ENCODE measurements around the gene RAD51B.

RAD51B gene

DNA sequence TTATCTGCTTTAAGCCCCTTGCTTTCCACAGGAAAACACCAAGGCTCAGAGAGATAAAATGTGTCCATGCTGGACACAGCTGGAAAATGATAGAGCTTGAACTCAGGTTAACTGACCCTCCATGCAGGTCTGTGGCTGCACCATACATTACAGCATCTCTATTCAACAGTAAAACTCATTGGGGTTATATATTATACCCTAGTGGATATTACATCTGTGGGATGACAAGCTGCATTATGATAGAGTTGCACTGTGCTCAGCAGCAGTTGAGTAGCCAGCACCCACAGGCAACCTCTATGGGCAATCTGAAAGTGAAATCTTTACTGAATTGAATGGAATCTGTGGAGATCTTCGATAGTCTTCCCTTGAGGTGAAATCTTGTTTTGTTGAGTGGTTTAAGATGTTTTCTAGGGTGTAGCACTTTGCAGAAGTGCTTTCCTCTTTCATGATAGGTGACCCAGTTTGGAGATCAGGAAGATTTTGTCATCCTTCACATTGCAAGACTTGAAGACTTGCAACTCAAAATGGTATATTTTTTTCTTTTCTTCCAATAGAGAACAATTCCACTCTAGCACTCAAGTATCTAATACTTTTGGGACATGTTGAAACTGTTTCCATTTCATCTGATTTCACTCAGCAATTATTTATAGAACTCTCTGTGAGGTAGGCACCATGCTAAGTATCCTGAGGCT lies 389.2 kb downstream of the RAD51B start:
- TF ChIP-seq, protein P1, sequence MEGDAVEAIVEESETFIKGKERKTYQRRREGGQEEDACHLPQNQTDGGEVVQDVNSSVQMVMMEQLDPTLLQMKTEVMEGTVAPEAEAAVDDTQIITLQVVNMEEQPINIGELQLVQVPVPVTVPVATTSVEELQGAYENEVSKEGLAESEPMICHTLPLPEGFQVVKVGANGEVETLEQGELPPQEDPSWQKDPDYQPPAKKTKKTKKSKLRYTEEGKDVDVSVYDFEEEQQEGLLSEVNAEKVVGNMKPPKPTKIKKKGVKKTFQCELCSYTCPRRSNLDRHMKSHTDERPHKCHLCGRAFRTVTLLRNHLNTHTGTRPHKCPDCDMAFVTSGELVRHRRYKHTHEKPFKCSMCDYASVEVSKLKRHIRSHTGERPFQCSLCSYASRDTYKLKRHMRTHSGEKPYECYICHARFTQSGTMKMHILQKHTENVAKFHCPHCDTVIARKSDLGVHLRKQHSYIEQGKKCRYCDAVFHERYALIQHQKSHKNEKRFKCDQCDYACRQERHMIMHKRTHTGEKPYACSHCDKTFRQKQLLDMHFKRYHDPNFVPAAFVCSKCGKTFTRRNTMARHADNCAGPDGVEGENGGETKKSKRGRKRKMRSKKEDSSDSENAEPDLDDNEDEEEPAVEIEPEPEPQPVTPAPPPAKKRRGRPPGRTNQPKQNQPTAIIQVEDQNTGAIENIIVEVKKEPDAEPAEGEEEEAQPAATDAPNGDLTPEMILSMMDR (IDR thresholded peaks at IDR 0.05; ENCODE audit: poor library complexity, severe bottlenecking) = no peak
- ATAC-seq (ENCODE audit: low read depth) = no peak
- H3K27me3 ChIP-seq (ENCODE audit: insufficient read depth, poor library complexity, severe bottlenecking) = no peaks in the 10 kb centered on the region
- H3K4me3 ChIP-seq (ENCODE audit: severe bottlenecking) = no peak overlapping the region
- no peak for DNase-seq (ENCODE audit: low spot score)
- no peaks in the 10 kb centered on the region for H3K36me3 ChIP-seq (ENCODE audit: low read depth)
- no peaks in the 10 kb centered on the region for H3K9me3 ChIP-seq (ENCODE audit: severe bottlenecking)
- no peak overlapping the region for H3K27ac ChIP-seq (ENCODE audit: poor library complexity, severe bottlenecking)
- peaks cover 13% of the 10 kb centered on the region for H3K4me1 ChIP-seq (ENCODE audit: insufficient read depth, poor library complexity, severe bottlenecking)

DNA sequence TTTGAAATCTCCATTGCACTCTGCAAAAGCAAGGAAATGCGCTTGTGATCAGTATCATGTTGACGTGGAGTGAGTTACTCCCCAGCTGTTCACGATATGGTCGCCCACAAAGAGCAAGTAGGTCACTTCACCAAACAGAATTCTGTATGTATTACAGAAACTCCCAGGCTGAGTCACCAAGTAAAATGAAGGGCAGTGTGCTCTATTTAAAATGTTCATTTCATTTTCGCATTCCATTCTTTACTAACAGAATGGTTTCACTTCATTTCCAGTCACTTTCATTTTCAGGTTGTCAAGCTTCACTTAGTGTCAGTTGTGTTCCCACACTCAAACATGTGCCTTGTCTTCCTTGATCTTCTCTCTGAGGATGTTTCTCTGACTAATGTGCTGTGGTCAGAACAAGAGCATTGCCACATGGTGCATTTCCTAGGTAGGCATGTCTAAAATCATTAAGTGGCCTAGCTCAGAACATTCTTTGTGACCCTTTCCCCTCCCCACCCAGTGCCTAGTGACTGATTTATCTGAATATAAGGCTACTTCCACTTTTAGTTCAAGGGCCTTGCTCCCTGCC lies 391.2 kb downstream of the RAD51B start:
- Histone ChIP-seq H3K27me3 (ENCODE audit: insufficient read depth, poor library complexity, severe bottlenecking) (no peaks in the 10 kb centered on the region), H3K36me3 (ENCODE audit: low read depth) (no peaks in the 10 kb centered on the region), H3K27ac (ENCODE audit: poor library complexity, severe bottlenecking) (peak overlapping the region; percentile 15), H3K4me1 (ENCODE audit: insufficient read depth, poor library complexity, severe bottlenecking) (peaks cover 13% of the 10 kb centered on the region), H3K4me3 (ENCODE audit: severe bottlenecking) (no peak overlapping the region), H3K9me3 (ENCODE audit: severe bottlenecking) (no peaks in the 10 kb centered on the region)
- TF ChIP-seq, protein P1 (IDR thresholded peaks at IDR 0.05; ENCODE audit: poor library complexity, severe bottlenecking) = no peak
- DNase-seq (ENCODE audit: low spot score) (no peak), ATAC-seq (ENCODE audit: low read depth) (peak; percentile 87)

DNA sequence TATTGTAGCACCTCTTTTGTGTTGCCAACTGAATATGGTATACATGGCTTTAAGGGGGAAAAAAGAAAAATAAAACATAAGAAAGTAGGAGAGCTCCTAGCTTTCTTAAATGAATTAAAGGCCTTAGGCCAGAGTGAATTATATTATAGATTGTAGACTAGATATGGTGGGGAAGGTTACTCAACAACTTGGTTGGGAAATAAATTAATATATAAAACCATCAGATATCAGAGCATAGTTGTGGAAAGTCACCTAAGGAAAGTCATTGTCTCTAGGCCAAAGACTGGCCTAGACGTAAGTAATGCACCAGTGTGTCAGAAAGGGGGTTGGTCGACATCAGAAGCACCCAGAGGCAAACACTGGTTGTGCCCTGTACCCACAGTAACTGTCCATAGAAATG lies 391.8 kb downstream of the RAD51B start:
- H3K27ac ChIP-seq (ENCODE audit: poor library complexity, severe bottlenecking) = peak overlapping the region; percentile 15
- no peaks in the 10 kb centered on the region for H3K9me3 ChIP-seq (ENCODE audit: severe bottlenecking)

DNA sequence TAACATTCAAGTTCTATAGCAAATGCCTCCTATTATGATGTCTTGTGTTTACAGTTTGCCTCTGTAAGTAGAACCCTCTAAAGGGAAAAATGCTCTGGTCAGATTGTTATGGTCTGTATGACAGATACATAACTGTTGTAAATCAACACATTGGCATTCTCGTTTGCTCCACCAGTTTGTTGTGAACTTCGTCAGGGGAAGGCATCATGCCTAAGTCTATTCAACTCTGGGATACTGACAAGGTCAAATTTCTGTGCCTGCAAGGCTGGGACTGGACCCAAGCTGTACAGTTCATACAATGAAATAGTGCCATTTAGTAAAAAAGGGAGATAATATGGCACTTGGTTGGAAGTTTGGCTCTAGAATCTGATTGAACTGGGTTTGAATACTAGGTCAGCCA lies 392.3 kb downstream of the RAD51B start:
- Histone ChIP-seq H3K36me3 (ENCODE audit: low read depth) (no peaks in the 10 kb centered on the region), H3K27me3 (ENCODE audit: insufficient read depth, poor library complexity, severe bottlenecking) (no peaks in the 10 kb centered on the region), H3K4me3 (ENCODE audit: severe bottlenecking) (no peak overlapping the region), H3K9me3 (ENCODE audit: severe bottlenecking) (no peaks in the 10 kb centered on the region), H3K4me1 (ENCODE audit: insufficient read depth, poor library complexity, severe bottlenecking) (peaks cover 13% of the 10 kb centered on the region), H3K27ac (ENCODE audit: poor library complexity, severe bottlenecking) (no peak overlapping the region)
- TF ChIP-seq, protein P1 (IDR thresholded peaks at IDR 0.05; ENCODE audit: poor library complexity, severe bottlenecking) = no peak
- no peak for DNase-seq (ENCODE audit: low spot score)
- no peak for ATAC-seq (ENCODE audit: low read depth)

More for the DNA sequence above, 391.8 kb downstream of the RAD51B start:
- ATAC-seq (ENCODE audit: low read depth) = no peak
- no peak for DNase-seq (ENCODE audit: low spot score)
- Histone ChIP-seq H3K27me3 (ENCODE audit: insufficient read depth, poor library complexity, severe bottlenecking) (no peaks in the 10 kb centered on the region), H3K4me3 (ENCODE audit: severe bottlenecking) (no peak overlapping the region), H3K36me3 (ENCODE audit: low read depth) (no peaks in the 10 kb centered on the region), H3K4me1 (ENCODE audit: insufficient read depth, poor library complexity, severe bottlenecking) (peaks cover 13% of the 10 kb centered on the region)
- TF ChIP-seq, protein P1 (IDR thresholded peaks at IDR 0.05; ENCODE audit: poor library complexity, severe bottlenecking) = no peak

DNA sequence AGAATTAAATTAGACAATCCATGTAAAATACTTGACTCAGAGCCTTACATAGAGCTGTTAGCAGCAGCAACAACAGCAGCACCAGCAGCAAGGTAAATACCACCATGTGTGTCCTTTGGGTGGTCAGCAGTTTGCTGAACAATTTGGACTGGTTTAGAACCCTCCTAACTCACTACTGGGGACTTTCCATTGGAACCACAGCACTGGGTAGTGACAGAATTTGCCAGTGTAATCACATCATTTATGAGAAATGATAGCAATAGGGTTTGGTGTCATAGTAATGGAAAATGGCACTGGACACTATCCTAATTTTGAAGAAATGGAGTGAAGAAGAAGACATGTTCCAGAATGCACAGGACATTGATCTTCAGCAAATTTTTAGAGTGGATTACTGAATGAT lies 392.8 kb downstream of the RAD51B start:
- H3K27me3 ChIP-seq (ENCODE audit: insufficient read depth, poor library complexity, severe bottlenecking) = no peaks in the 10 kb centered on the region
- no peaks in the 10 kb centered on the region for H3K9me3 ChIP-seq (ENCODE audit: severe bottlenecking)
- TF ChIP-seq, protein P1 (IDR thresholded peaks at IDR 0.05; ENCODE audit: poor library complexity, severe bottlenecking) = no peak
- ATAC-seq (ENCODE audit: low read depth) (no peak), DNase-seq (ENCODE audit: low spot score) (no peak)
- no peak overlapping the region for H3K4me3 ChIP-seq (ENCODE audit: severe bottlenecking)
- no peaks in the 10 kb centered on the region for H3K36me3 ChIP-seq (ENCODE audit: low read depth)
- H3K4me1 ChIP-seq (ENCODE audit: insufficient read depth, poor library complexity, severe bottlenecking) = peaks cover 13% of the 10 kb centered on the region
- H3K27ac ChIP-seq (ENCODE audit: poor library complexity, severe bottlenecking) = no peak overlapping the region

All from RWPE2 (cell line).